OCI-LY1 (cell line): ENCODE data around the gene SPOCK2.

Source experiments
- H2AFZ ChIP-seq: fragments of 200-600 bp; sonication (generic), shearing (Covaris generic); 2 replicates; pipeline ENCODE4 v1.6.0; 2014; ENCODE audit warnings: antibody characterized with exemption, mild to moderate bottlenecking, low read length
- H3F3A ChIP-seq: fragments of 200-600 bp; sonication (generic), shearing (Covaris generic); 2 replicates; pipeline ENCODE4 v1.6.0; 2014; ENCODE audit warnings: mild to moderate bottlenecking, antibody characterized with exemption, low read length, moderate library complexity; ENCODE audit not compliant: insufficient read depth
- H3K27ac ChIP-seq: fragments of 200-600 bp; sonication (generic); 2 replicates; pipeline ENCODE4 v1.5.1; 2014; ENCODE audit warnings: low read length, mixed run types, mild to moderate bottlenecking, low read depth; ENCODE audit not compliant: poor library complexity, severe bottlenecking
- H3K27me3 ChIP-seq: fragments of 200-600 bp; sonication (generic); 2 replicates; pipeline ENCODE4 v1.6.0; 2014; ENCODE audit warnings: antibody characterized with exemption, mild to moderate bottlenecking, low read length, moderate library complexity; ENCODE audit not compliant: insufficient read depth
- H3K36me3 ChIP-seq: fragments of 200-600 bp; sonication (generic); 2 replicates; pipeline ENCODE4 v1.6.1; 2014; ENCODE audit warnings: mild to moderate bottlenecking, antibody characterized with exemption, low read length, moderate library complexity, mixed read lengths; ENCODE audit not compliant: insufficient read depth
- H3K4me1 ChIP-seq: fragments of 200-600 bp; sonication (generic); 2 replicates; pipeline ENCODE4 v1.5.1; 2014; ENCODE audit warnings: mild to moderate bottlenecking, low read length, moderate library complexity; ENCODE audit not compliant: insufficient read depth, severe bottlenecking
- H3K4me2 ChIP-seq: fragments of 200-600 bp; sonication (generic), shearing (Covaris generic); 2 replicates; pipeline ENCODE4 v1.6.1; 2014; ENCODE audit warnings: low read length
- H3K4me3 ChIP-seq: fragments of 200-600 bp; sonication (generic); 2 replicates; pipeline ENCODE4 v1.5.1; 2014; ENCODE audit warnings: low read length, low read depth, mild to moderate bottlenecking, mixed read lengths; ENCODE audit not compliant: poor library complexity, severe bottlenecking
- H3K79me2 ChIP-seq: fragments of 200-600 bp; shearing (Covaris generic); 2 replicates; pipeline ENCODE4 v1.6.1; 2016; ENCODE audit warnings: mixed run types, low read length, mixed read lengths; ENCODE audit not compliant: insufficient read depth
- H3K9ac ChIP-seq: fragments of 200-600 bp; sonication (generic), shearing (Covaris generic); 2 replicates; pipeline ENCODE4 v1.6.1; 2014; ENCODE audit warnings: mild to moderate bottlenecking, low read length, mixed read lengths
- H3K9me2 ChIP-seq: fragments of 200-600 bp; sonication (generic), shearing (Covaris generic); 2 replicates; pipeline ENCODE4 v1.6.1; 2014; ENCODE audit warnings: low read depth, mild to moderate bottlenecking, low read length, mixed read lengths
- H3K9me3 ChIP-seq: fragments of 200-600 bp; shearing (Covaris generic); 2 replicates; pipeline ENCODE4 v1.6.1; 2014; ENCODE audit warnings: low read length, mixed read lengths
- H4K20me1 ChIP-seq: fragments of 200-600 bp; sonication (generic), shearing (Covaris generic); 2 replicates; pipeline ENCODE4 v1.6.0; 2016; ENCODE audit warnings: mild to moderate bottlenecking, low read length; ENCODE audit not compliant: insufficient read depth
- CTCF ChIP-seq: fragments of 200-600 bp; sonication (generic), shearing (Covaris generic); IDR thresholded peaks from 2 replicates; pipeline ENCODE4 v1.5.1; 2017; ENCODE audit warnings: mild to moderate bottlenecking, antibody characterized with exemption, low read length, moderate library complexity, mixed read lengths
- EZH2 ChIP-seq: fragments of 200-600 bp; sonication (generic), shearing (Covaris generic); IDR thresholded peaks from 2 replicates; pipeline ENCODE4 v1.8.0; 2017; ENCODE audit warnings: borderline replicate concordance, mixed run types, mild to moderate bottlenecking, antibody characterized with exemption, low read length, moderate library complexity, mixed read lengths

Gene SPOCK2

DNA sequence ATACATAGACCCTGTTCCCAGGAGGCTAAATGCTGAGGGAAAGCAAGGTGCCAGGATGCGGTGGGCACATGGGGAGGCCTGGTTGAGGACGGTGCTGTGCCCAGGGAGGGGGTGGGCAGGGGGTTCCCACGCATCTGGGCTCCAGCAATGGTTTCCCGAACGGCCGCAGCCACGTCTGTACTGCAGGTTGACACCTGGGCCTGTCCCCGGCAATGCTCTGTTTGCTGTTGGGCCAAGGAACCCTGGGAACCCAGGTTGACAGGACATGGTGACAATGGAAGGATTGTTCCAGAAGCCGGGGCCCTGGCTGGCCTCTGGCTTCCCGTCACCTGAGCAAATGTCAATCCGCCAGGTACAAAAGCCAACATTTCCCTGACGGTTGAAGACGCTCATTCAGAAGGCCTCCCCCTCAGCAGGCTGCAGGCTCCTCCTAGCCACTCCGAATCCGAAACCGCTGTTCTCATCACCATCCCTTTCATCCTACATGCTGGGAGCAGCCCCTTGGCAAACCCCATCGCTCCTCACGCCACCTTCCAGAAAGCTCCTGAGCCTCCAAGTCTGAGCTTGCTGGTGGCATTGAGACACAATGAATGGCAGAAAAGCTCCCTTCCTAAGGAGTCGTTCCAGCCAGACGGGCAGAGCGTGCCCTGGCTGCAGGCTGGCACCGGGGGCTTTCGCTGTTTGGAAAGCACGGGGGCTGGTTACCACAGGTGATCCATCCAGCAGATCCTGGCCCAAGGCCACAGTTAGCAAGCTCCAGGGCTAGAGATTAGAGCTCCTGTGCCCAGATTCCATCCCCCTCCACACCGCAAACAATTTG, 31.2 kb downstream of the SPOCK2 start:
- Histone ChIP-seq H3K9me2 (no peaks in the 10 kb centered on the region), H3K27me3 (peaks cover 7% of the 10 kb centered on the region; the same call in 1 of the 2 replicates), H3K9ac (no peak overlapping the region), H3K4me2 (no peak overlapping the region), H3K79me2 (no peaks in the 10 kb centered on the region), H3K27ac (no peak overlapping the region), H3K36me3 (peaks cover under 1% of the 10 kb centered on the region; the same call in 1 of the 2 replicates), H3F3A (no peaks in the 10 kb centered on the region), H3K9me3 (no peaks in the 10 kb centered on the region), H3K4me1 (no peaks in the 10 kb centered on the region), H3K4me3 (no peak overlapping the region), H2AFZ (no peak overlapping the region), H4K20me1 (no peaks in the 10 kb centered on the region)
- TF ChIP-seq CTCF (no peak), EZH2 (no peak)

- TF ChIP-seq EZH2, result no peak
- TF ChIP-seq CTCF, result no peak
- no peaks in the 10 kb centered on the region for H3K4me1 ChIP-seq
- no peaks in the 10 kb centered on the region for H3K9me2 ChIP-seq
- H3K27ac ChIP-seq, result no peak overlapping the region
- peaks cover 7% of the 10 kb centered on the region; the same call in 1 of the 2 replicates for H3K27me3 ChIP-seq
- no peaks in the 10 kb centered on the region for H3K36me3 ChIP-seq
- no peak overlapping the region for H3K4me3 ChIP-seq
- H3K9ac ChIP-seq, result no peak overlapping the region
- H3K4me2 ChIP-seq, result no peak overlapping the region
- H3K79me2 ChIP-seq, result no peaks in the 10 kb centered on the region
- H3F3A ChIP-seq, result no peaks in the 10 kb centered on the region
- H4K20me1 ChIP-seq, result no peaks in the 10 kb centered on the region
- no peak overlapping the region for H2AFZ ChIP-seq
- no peaks in the 10 kb centered on the region for H3K9me3 ChIP-seq
Observed at GRCh38 chr10:72056113-72056512, 32.2 kb downstream of the SPOCK2 start.

DNA sequence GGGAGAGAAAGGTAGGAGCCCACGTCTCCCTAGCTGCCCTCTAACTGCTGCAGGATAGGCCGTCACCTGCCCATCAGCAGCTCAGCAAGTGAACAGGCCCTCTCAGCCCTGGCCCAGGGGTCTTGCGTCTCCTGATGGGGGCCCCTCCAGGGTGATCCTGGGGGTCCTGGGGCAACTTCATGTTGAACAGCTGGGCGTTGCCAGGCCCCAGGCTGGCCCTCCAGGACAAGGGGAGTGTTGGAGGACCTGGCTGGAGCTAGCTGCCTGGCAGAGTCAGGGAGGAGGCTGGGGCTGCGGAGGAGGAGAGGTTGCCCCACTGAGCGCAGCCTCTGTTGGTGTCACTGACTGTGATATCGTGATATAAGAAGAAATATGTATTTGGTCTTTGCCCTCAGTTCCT, 34.7 kb downstream of the SPOCK2 start:
- Histone ChIP-seq H3F3A (no peaks in the 10 kb centered on the region), H3K9me2 (no peaks in the 10 kb centered on the region), H4K20me1 (no peaks in the 10 kb centered on the region), H3K4me3 (no peak overlapping the region), H3K9ac (no peak overlapping the region), H3K27ac (no peak overlapping the region), H3K79me2 (no peaks in the 10 kb centered on the region), H3K36me3 (no peaks in the 10 kb centered on the region; the same call in 1 of the 2 replicates), H3K4me1 (no peaks in the 10 kb centered on the region), H3K27me3 (peaks cover 7% of the 10 kb centered on the region; the same call in 1 of the 2 replicates), H2AFZ (no peak overlapping the region), H3K4me2 (no peak overlapping the region), H3K9me3 (no peaks in the 10 kb centered on the region)
- TF ChIP-seq CTCF (no peak), EZH2 (no peak)
